Activated CD4-positive, alpha-beta T cell treated with anti-CD3 and anti-CD28 coated beads for 36 hours (primary cell): ENCODE measurements around the gene PPP2R5D. TPM values are rescaled to one million over a fixed set of nuclear protein-coding genes. Genes with fewer than 3 reads are reported as not detected.

Experiments
- ATAC-seq: fragments of 200-7000 bp; cut with Tn5 transposase; one replicate; pipeline ENCODE4 v1.10.0; 2021; ENCODE audit warnings: mild to moderate bottlenecking, moderate library complexity
- CTCF ChIA-PET: fragments of 350-600 bp; sonication (Branson Sonifier 250); formaldehyde crosslinking; loops from one replicate; lab custom pipeline; 2021; ENCODE audit warnings: antibody characterized with exemption; lab: Charles Lee
- POLR2A ChIA-PET: fragments of 350-600 bp; sonication (Branson Sonifier 250); formaldehyde crosslinking; loops from one replicate; lab custom pipeline; 2021; ENCODE audit warnings: antibody characterized with exemption, inconsistent platforms; lab: Charles Lee
- DNase-seq: peaks from one replicate; pipeline ENCODE4 v3.0.0-alpha.2; 2020
- H3K27ac Mint-ChIP-seq: one replicate; pipeline ENCODE4 v1.8.0; 2021; ENCODE audit warnings: mixed read lengths
- H3K27me3 Mint-ChIP-seq: one replicate; pipeline ENCODE4 v1.8.0; 2021; ENCODE audit warnings: mixed read lengths
- H3K36me3 Mint-ChIP-seq: one replicate; pipeline ENCODE4 v1.8.0; 2021; ENCODE audit warnings: low read depth, mixed read lengths
- H3K4me1 Mint-ChIP-seq: one replicate; pipeline ENCODE4 v1.8.0; 2021; ENCODE audit warnings: mixed read lengths
- H3K4me3 Mint-ChIP-seq: one replicate; pipeline ENCODE4 v1.8.0; 2021; ENCODE audit warnings: mild to moderate bottlenecking, moderate library complexity, mixed read lengths
- H3K9me3 Mint-ChIP-seq: one replicate; pipeline ENCODE4 v1.8.0; 2021; ENCODE audit warnings: low read depth, mixed read lengths
- intact Hi-C, 2 experiments: fragments of 100-400 bp; cut with DNase I in 1 of 2; cut with micrococcal nuclease in 1 of 2; formaldehyde crosslinking; loops; one replicate each; pipeline versions ENCODE4 v1.14.2 to v1.15.1; 2022 to 2024; cut with DNase I, micrococcal nuclease
- total RNA-seq, 2 experiments: library from RNA; stranded (reverse); gene quantifications; one replicate each; pipeline ENCODE4 v1.2.3, GENCODE V29; 2021

The PPP2R5D gene
- total RNA-seq, 2 experiments from 2014 or later: 51.0 to 57.3 TPM

GRCh38 chr6:43013097-43013842 lies 28.9 kb downstream of the PPP2R5D start:
- peak overlapping the region; percentile 91 for H3K4me3 Mint-ChIP-seq
- intact Hi-C loops: loop anchor here (1.0 to 5.0 kb wide), 9 partner anchors 8 to 796 kb away; partner anchors contain the start of genes PEX6 (in 2 of the 2), PPP2R5D (in 2 of the 2), CNPY3 (in 1 of the 2) and GTPBP2 (in 1 of the 2)
- ChIA-PET CTCF (interaction anchor here (0.6 to 1.5 kb wide), 8 partner anchors 10 to 130 kb away, joined by 3 to 9 read pairs (median 4); partner anchors contain the start of genes PEX6 and PPP2R5D), POLR2A (interaction anchor here (0.7 to 2.1 kb wide), 9 partner anchors 10 to 704 kb away, joined by 3 to 10 read pairs (median 4); partner anchors contain the start of genes CNPY3, KLC4, MRPL2 and PEX6)
- H3K9me3 Mint-ChIP-seq: no peaks in the 10 kb centered on the region
- no peaks in the 10 kb centered on the region for H3K27me3 Mint-ChIP-seq
- ATAC-seq (peak; percentile 11), DNase-seq (no peak)
- H3K36me3 Mint-ChIP-seq: peaks cover 47% of the 10 kb centered on the region
- peak overlapping the region; percentile 87 for H3K27ac Mint-ChIP-seq
- H3K4me1 Mint-ChIP-seq: peaks cover 39% of the 10 kb centered on the region

GRCh38 chr6:43013843-43014433 lies 29.6 kb downstream of the PPP2R5D start, which contains the start of the genes KLHDC3 and MEA1:
KLHDC3 (plus strand) TSS chr6:43014249; CDS start chr6:43017193, 2,944 bp downstream.
MEA1 (minus strand) TSS chr6:43013946; CDS start chr6:43013813, 133 bp downstream.
- H3K27ac Mint-ChIP-seq: peak within 1 kb of the TSS; percentile 87
- no peaks in the 10 kb centered on the region for H3K27me3 Mint-ChIP-seq
- ChIA-PET POLR2A (interaction anchor here (0.9 to 2.1 kb wide), 7 partner anchors 11 to 134 kb away, joined by 3 to 10 read pairs (median 7); partner anchors contain the start of genes CNPY3, KLC4, MRPL2 and PEX6), CTCF (interaction anchor here (0.5 to 1.5 kb wide), 12 partner anchors 8 to 1227 kb away, joined by 3 to 9 read pairs (median 3); partner anchors contain the start of genes CUL7, PEX6 and TOMM6)
- intact Hi-C loops: loop anchor here (1.0 to 5.0 kb wide), 18 partner anchors 7 to 797 kb away; partner anchors contain the start of genes CNPY3 (in 2 of the 2), KLC4 (in 2 of the 2), MRPL2 (in 2 of the 2) and PEX6 (in 2 of the 2)
- DNase-seq (peak; percentile 99), ATAC-seq (peak; percentile 96)
- H3K9me3 Mint-ChIP-seq: no peaks in the 10 kb centered on the region
- peaks cover 42% of the 10 kb centered on the region for H3K36me3 Mint-ChIP-seq
- H3K4me3 Mint-ChIP-seq: peak within 1 kb of the TSS; percentile 91
- H3K4me1 Mint-ChIP-seq: peaks cover 39% of the 10 kb centered on the region

GRCh38 chr6:43014434-43014909 lies 30.1 kb downstream of the PPP2R5D start:
- peaks cover 43% of the 10 kb centered on the region for H3K36me3 Mint-ChIP-seq
- peaks cover 39% of the 10 kb centered on the region for H3K4me1 Mint-ChIP-seq
- CTCF ChIA-PET: interaction anchor here (0.5 to 1.5 kb wide), 11 partner anchors 8 to 1227 kb away, joined by 3 to 9 read pairs (median 3); partner anchors contain the start of genes CUL7, PEX6 and TOMM6
- ATAC-seq: no peak
- no peaks in the 10 kb centered on the region for H3K9me3 Mint-ChIP-seq
- POLR2A ChIA-PET: interaction anchor here (0.6 to 2.1 kb wide), 7 partner anchors 17 to 461 kb away, joined by 3 to 10 read pairs (median 8); partner anchors contain the start of genes CNPY3, KLC4, MRPL2 and PEX6
- intact Hi-C loops: loop anchor here (1.0 to 5.0 kb wide), 11 partner anchors 39 to 613 kb away; partner anchors contain the start of genes KLC4 (in 2 of the 2), MRPL2 (in 2 of the 2), SRF (in 2 of the 2) and ABCC10 (in 1 of the 2)
- H3K27ac Mint-ChIP-seq: peak overlapping the region; percentile 87
- DNase-seq: no peak
- no peaks in the 10 kb centered on the region for H3K27me3 Mint-ChIP-seq
- H3K4me3 Mint-ChIP-seq: peak overlapping the region; percentile 91

- Mint-ChIP-seq H3K27me3 (no peaks in the 10 kb centered on the region), H3K4me1 (peaks cover 47% of the 10 kb centered on the region), H3K27ac (peak overlapping the region; percentile 70), H3K36me3 (peaks cover 40% of the 10 kb centered on the region), H3K9me3 (no peaks in the 10 kb centered on the region), H3K4me3 (peak overlapping the region; percentile 27)
- ATAC-seq: no peak
- DNase-seq: no peak
- POLR2A ChIA-PET: interaction anchor here (0.5 kb wide), 2 partner anchors 319 to 411 kb away, joined by 3 to 8 read pairs; partner anchors contain the start of gene ABCC10
- CTCF ChIA-PET: interaction anchor here (1.2 kb wide), 1 partner anchor 116 kb away, joined by 4 read pairs; no protein-coding TSS in a partner anchor
- intact Hi-C loops: no loop called here
Measured at GRCh38 chr6:43016176-43016942, 32.0 kb downstream of the PPP2R5D start.

GRCh38 chr6:43016943-43017334 lies 32.6 kb downstream of the PPP2R5D start:
- ATAC-seq (no peak), DNase-seq (no peak)
- no peaks in the 10 kb centered on the region for H3K27me3 Mint-ChIP-seq
- H3K27ac Mint-ChIP-seq: no peak overlapping the region
- ChIA-PET CTCF (interaction anchor here (1.2 kb wide), 1 partner anchor 117 kb away, joined by 4 read pairs; no protein-coding TSS in a partner anchor), POLR2A (interaction anchor here (0.5 kb wide), 1 partner anchor 319 kb away, joined by 8 read pairs; no protein-coding TSS in a partner anchor)
- H3K4me3 Mint-ChIP-seq: no peak overlapping the region
- H3K4me1 Mint-ChIP-seq: peaks cover 42% of the 10 kb centered on the region
- no peaks in the 10 kb centered on the region for H3K9me3 Mint-ChIP-seq
- H3K36me3 Mint-ChIP-seq: peaks cover 38% of the 10 kb centered on the region
- intact Hi-C loops: no loop called here

GRCh38 chr6:43019152-43019551 lies 34.8 kb downstream of the PPP2R5D start:
- intact Hi-C loops: no loop called here
- Mint-ChIP-seq H3K36me3 (peaks cover 26% of the 10 kb centered on the region), H3K4me3 (no peak overlapping the region)

GRCh38 chr6:43020052-43020705 lies 35.8 kb downstream of the PPP2R5D start:
- Mint-ChIP-seq H3K4me1 (peaks cover 40% of the 10 kb centered on the region), H3K36me3 (peaks cover 34% of the 10 kb centered on the region), H3K4me3 (peak overlapping the region; percentile 22), H3K27ac (peak overlapping the region; percentile 6), H3K9me3 (no peaks in the 10 kb centered on the region), H3K27me3 (no peaks in the 10 kb centered on the region)
- ChIA-PET POLR2A (interaction anchor here (0.5 kb wide), 1 partner anchor 183 kb away, joined by 3 read pairs; no protein-coding TSS in a partner anchor), CTCF (interaction anchor here (0.6 to 1.7 kb wide), 7 partner anchors 20 to 585 kb away, joined by 3 to 5 read pairs (median 4); partner anchors contain the start of gene CUL7)
- intact Hi-C loops: loop anchor here in 1 of 2 experiments (5.0 kb wide), 1 partner anchor 118 kb away; no protein-coding TSS in a partner anchor
- DNase-seq (no peak), ATAC-seq (no peak)

More at GRCh38 chr6:43019152-43019551, 34.8 kb downstream of the PPP2R5D start:
- Mint-ChIP-seq H3K27ac (no peak overlapping the region), H3K9me3 (no peaks in the 10 kb centered on the region), H3K27me3 (no peaks in the 10 kb centered on the region), H3K4me1 (peaks cover 42% of the 10 kb centered on the region)
- ChIA-PET CTCF (interaction anchor here (0.6 kb wide), 2 partner anchors 8 to 586 kb away, joined by 3 read pairs; no protein-coding TSS in a partner anchor), POLR2A (no interaction called here)
- ATAC-seq: no peak
- no peak for DNase-seq

GRCh38 chr6:43020847-43021246 lies 36.5 kb downstream of the PPP2R5D start:
- intact Hi-C loops: loop anchor here (1.0 to 5.0 kb wide), 4 partner anchors 8 to 119 kb away; partner anchors contain the start of genes KLC4 (in 1 of the 2), MEA1 (in 1 of the 2), MRPL2 (in 1 of the 2) and PEX6 (in 1 of the 2)
- Mint-ChIP-seq H3K4me1 (peaks cover 37% of the 10 kb centered on the region), H3K27me3 (no peaks in the 10 kb centered on the region), H3K9me3 (no peaks in the 10 kb centered on the region), H3K36me3 (peaks cover 37% of the 10 kb centered on the region), H3K27ac (peak overlapping the region; percentile 6), H3K4me3 (peak overlapping the region; percentile 93)
- POLR2A ChIA-PET: interaction anchor here (0.5 to 0.8 kb wide), 3 partner anchors 11 to 182 kb away, joined by 3 to 4 read pairs (median 3); no protein-coding TSS in a partner anchor
- ATAC-seq (no peak), DNase-seq (no peak)
- CTCF ChIA-PET: interaction anchor here (0.6 to 1.7 kb wide), 6 partner anchors 19 to 123 kb away, joined by 3 to 5 read pairs (median 4); partner anchors contain the start of gene CUL7
